Activated CD4-positive, alpha-beta T cell treated with anti-CD3 and anti-CD28 coated beads, Interleukin-2, amount 50 U/mL, for 4 hours (primary cell): ENCODE measurements around the gene RPS24.
A peak's percentile ranks its signal among the peaks of the same experiment; 100 is the strongest.
"Not testable (repeated sequence)": the region's sequence is repeated elsewhere in the genome, so short reads cannot be mapped to it uniquely, and the experiment has no call there.

Experiments used
- DNase-seq, 2 experiments: peaks; one replicate each; pipeline ENCODE4 v3.0.0-alpha.2; 2020

Gene RPS24

DNA sequence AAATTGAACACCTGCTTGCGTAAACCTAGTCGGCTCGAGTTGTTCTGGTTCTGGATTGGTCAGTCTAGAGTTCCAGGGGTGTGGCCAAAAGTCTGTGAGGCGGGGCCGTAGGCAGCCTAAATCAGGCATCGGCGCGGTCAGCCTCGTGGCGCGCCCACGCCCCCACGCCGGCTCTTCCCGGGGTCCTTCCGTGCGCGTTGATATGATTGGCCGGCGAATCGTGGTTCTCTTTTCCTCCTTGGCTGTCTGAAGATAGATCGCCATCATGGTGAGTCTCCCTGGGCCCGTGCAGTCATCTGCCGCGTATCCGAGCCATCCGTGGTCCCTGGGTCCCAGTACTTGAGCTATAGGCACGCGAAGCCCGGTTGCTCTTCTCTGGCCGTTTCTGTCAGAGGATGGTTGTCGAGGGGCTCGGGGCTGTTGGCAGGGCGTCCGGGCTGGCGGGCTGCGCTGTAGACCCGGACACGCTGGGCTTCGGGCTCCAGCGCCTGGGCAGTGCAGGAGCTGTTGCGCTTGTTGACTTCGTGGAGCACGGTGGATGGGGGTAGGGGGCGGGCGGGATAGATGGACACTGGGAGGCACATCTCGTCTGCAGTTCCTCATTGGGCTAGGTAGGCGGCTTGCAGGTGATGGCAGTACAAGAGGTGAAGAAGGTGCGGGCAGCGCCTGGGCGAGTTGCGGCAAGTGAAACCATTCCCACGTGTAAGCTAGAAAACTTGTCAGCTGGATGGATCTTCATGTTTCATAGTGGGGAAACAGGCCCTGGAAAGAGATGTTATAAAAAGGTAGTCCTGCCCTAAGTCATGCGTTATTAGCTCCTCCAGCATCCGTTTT, at the start of gene RPS24:
RPS24 (plus strand) TSS at position 227 of the 834 bp plus-strand sequence; CDS start at position 266, 39 bp downstream.
- peak; percentile 95 for DNase-seq

DNA sequence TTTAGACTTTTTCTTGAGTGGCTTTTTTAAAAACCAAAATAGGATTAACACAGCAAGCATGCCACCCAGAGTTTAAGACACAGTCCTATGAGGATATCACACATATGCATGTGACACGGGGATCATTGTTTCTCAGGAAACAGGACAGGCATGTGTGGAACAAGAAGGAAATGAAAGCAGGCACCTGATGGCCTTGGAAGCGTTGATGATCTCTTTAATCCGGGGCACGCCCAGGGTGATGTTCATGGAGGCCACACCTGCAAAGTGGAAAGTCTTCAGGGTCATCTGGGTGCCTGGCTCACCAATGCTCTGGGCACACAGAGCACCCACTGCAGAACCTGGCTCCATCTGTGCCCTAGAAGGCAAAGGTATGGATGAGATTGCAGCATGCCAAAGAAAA, 48.7 kb upstream of the RPS24 start:
- DNase-seq, result no peak

DNA sequence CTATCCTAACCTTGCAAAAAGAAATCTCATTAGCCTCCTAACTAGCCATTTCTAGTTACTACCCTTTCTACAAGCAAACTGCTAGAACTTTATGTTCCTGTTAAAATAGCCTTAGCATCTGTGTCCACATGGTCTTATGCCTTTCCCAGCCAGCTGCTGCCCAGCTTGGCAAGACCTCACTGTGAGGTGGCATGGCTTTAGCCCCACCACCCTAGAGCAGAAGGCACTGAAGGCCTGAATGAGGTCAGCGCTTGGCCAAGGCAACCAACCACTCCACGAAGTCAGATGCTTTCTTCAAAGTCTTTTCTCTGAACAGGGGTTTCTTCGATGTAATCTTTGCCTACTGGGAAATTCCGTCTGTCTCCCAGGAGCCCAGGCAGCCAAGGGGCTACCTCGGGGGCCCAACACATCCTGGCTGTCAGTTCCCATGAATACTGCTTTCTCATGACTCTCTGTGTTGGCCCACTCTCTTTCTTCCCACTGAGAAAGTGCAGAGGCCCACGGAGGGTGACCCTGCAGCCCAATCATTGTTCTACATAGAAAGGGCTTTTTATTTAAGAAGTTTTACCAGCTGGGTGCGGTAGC, 45.9 kb upstream of the RPS24 start:
- DNase-seq, result no peak

DNA sequence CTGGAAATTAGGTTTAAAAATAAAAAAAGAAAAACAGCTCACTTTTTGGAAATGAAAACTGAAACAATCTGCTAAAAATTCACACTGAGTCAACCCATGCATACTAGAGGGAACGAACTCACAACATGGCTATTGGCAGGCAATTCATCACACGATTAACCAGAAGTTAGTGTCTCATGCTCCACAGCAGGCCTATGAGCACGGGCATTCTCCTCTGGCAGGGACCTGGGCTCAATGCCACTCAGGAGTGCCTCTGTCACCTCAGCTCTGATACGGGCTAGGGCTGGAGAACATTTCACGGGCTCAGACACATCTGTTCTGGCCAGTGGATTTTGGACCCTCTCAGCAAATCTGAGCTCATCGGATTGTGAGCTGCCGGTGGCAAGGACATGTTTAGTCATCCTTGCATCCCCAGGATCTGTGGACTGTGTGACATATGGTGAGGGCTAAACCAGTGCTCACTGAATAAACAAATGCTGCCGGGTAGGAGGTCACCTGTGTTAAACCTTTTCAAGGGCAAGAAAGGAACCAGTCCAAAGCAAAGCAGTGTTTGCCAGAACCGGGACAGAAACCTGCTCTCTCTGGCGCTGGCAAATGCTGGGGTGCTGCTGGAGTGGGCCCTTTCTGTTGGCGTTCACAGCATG, 44.5 kb upstream of the RPS24 start:
- DNase-seq, result no peak

DNA sequence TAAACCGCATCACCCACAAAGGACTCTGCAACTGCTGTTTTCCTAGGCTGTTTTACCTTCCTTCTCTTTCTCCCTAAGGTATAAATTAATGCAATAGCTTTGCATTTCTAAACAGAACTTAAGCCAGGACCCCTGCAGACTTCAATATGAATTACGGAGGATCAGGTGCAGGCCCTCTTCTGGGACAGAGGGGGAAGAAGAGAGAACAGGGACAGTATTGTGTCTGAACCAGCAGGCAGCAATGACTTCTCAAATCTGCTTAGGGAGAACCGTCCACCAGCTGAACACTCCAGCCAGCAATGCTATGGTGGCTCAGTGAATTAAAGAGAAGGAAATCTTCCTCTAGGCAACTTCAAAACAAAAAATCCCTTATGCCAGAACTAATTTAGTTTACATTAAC, 40.0 kb upstream of the RPS24 start:
- no peak for DNase-seq

DNA sequence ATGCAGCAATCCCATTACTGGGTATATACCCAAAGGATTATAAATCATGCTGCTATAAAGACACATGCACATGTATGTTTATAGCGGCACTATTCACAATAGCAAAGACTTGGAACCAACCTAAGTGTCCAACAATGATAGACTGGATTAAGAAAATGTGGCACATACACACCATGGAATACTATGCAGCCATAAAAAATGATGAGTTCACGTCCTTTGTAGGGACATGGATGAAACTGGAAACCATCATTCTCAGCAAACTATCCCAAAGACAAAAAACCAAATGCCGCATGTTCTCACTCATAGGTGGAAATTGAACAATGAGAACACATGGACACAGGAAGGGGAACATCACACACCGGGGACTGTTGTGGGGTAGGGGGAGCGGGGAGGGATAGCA, 34.9 kb upstream of the RPS24 start:
- DNase-seq, result not testable (repeated sequence)

DNA sequence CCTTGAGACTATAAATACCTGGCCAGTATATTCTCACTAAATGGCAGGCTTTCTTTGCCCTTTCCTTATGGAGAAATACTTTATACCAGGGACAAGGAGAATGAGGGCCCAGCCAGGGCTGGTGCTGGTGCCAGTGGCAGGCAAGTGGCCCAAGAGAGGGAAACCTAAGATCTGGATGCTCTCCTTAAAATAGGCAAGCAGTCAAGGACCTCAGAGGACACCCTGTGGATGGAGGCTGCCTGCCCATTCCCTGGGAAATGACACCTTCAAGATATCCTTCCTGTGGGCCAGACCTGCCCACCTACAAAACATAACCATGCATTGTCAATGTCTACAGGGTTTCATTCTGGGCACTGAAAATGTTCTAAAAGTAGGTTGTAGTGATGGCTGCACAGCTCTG, 33.5 kb upstream of the RPS24 start:
- no peak for DNase-seq

DNA sequence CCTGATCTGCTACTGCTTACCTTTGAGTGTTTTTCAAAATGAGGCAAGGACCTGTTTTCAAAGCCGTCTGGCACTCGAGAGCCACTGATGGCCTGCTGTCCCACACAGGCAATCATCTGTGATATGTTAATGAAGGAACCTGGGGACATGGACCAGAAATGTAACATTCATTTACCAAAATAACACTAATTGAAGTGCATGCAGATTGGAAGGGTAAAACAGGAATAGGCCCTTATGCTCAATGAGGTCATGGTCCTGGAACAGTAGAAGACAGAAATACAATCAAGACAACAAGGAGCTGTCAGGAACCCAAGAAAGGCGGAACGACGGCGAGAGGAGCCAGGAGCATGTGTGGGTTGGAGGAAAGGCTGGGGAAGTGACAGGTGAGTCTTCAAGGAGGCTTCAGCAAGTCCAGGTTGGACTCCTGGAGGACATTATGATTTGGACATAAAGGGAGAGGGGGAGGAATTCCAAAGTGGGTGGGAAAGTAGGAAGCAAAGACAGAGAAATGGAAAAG, 32.6 kb upstream of the RPS24 start:
- no peak for DNase-seq

DNA sequence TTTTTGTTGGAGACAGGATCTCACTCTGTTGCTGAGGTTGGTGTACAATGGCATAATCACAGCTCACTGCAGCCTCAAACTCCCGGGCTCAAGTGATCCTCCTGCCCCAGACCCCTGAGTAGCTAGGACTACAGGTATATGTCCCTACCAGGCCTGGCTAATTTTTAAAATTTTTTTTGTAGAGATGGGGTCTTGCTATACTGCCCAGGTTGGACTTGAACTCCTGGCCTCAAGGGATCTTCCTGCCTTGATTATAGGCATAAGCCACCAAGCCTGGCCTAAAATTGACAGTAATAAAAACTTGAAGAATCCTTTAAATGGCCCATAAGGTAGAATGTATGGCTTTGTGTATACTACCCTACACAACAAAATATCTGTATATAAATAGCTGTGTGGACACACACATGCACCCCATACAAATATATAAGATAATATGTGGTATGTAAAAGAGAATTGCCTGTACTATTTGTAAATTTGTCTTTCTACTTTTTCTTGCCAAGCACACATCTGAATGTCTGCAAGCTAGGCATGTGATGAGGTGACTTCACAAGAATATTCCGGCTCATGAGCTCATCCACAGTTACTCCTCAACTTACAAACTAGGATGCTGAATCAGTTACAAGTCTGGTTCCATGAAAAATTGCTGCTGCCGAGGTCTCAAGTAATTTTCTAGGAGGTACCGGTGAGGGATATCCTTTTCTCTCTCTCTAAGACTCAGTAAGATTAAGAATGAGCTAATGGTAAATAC, 30.9 kb upstream of the RPS24 start:
- no peak for DNase-seq

DNA sequence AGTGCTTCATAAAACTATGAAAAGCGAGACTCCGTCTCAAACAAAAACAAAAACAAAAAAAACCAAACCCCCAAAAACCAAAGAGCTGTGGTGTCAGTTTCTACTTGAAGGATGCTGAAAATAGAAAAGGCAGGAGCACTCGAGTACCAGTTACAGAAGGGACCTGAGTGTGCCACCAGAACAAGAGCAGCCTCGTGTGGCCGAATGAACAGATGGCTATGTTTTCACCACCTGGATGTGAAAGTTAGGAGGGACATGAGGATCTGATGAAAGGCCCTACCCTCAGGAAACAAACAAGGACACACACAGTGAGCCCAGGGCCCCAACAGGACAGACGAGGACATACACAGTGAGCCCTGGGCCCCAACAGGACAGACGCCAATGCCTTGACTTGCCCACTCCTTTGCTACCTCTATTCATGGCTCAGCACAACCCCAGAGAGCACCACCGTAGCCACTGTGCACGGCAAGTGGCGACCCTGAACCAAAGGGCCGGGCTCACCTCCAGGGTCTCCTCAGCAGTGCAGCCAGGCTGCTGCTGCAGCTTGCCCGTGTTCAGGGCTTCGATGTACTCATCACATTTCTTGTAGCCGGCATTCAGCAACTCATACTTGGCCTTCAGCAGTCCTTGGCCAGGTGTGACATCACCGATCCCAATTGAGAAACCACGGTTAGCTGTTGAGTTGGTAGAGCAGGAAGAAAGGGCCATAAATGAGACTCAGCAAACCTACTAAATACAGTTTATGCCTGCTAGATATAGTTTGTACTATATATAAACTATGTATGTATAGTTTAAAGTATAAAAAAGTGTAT, 29.2 kb upstream of the RPS24 start:
- no peak for DNase-seq

DNA sequence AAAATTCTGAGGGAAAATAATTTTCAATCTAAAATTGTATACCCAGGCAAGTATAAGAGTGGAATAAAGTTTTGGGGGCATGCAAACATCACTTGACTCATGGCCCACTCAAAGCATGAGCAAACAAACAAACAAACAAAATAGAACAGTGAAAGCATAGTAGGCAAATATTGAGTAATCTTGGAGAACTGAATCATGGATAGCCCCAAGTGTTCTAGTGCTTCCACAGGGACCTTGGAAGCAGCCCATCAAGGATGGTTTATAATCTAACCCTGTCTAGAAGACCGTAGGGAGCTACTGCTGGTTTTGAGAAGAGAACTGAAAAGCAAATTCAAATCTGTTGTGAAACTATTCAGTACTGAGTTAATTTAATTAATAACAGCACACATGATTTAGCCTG, 26.5 kb upstream of the RPS24 start:
- DNase-seq, result no peak

DNA sequence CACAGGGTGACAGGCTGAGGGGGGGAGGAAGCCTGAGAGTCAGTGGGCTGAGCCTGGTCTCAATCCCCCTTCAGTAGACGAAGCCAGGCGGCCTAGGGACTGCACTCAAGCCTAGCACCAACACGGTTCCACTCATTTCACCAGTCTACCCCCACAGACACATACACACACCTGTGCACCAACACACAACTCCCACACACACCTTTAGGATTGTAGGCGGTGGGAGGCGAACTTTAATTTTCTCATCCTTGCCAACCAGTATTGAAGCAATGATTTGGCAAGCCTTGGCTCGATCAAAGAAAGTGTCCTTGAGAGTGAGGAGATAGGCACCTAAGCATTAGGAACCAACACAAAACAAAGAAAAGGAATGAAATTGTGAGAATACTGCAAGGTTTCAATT, 24.0 kb upstream of the RPS24 start:
- no peak for DNase-seq

DNA sequence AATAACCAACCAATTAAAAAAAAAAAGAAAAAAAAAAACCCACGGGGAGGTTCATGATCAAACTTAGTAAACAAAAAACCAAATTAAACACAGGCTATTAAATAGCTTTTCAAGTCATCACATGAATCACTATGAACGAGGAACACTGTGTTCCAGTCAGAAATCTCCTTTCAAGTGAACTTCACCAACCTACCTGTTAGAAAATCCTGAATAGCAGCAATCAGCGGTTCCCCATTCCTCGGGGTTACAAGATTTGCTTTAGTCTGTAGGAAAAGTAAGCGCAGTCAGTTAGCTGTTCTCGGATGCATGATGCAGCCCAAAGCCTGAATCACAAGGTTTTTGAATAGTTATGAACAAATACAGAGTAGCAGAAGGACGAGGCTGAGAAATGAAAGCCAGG, 23.4 kb upstream of the RPS24 start:
- DNase-seq, result no peak

DNA sequence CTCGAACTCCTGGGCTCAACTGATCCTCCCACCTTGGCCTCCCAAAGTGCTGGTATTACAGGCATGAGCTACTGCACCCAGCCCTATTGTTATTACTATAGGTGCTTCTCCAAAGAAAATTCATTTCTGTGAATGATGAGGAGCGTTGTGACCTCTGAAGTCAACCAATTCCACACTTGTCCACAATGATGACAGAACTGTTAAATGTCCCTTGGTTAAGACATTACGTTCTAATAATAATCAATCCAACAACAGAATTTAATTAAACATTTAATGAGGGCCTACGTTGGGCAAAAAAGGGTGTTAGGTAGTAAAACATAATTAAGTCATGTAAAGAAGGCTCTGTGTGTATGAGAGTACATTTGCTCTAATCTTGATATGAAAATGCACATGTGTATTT, 22.6 kb upstream of the RPS24 start:
- no peak for DNase-seq

DNA sequence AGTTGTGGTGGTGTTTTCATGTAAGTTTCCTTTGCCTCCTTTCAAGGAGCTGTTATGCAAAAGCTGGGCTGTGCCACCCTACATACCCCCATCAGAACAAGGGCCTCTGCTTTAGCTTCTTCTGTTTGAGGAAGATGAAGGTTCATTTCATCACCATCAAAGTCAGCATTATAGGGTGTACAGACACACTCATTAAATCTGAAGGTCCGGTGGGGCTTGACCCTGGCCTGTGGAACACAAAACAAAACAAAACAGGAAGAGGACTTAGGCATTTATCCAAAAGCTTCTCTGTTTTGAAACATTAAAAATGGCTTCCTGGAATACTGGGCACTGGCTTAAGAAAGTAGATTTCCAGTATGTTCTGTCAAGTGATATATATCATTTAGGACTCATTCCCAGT, 20.1 kb upstream of the RPS24 start:
- no peak for DNase-seq

DNA sequence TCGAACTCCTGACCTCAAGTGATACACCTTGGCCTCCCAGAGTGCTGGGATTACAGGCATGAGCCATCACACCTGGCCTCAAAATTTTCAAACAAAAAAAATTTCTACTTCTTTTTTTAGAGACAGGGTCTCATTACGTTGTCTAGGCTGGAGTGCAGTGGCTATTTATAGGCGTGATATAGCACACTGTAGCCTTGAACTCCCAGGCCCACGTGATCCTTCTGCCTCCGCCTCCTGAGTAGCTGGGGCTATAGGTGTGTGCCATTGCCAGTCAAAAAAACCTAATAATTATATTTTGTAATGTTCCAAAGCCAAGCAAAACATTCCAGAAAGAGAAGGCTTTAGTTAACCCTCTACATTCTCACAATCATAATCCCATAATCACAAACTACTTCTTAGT, 18.1 kb upstream of the RPS24 start:
- no peak for DNase-seq

DNA sequence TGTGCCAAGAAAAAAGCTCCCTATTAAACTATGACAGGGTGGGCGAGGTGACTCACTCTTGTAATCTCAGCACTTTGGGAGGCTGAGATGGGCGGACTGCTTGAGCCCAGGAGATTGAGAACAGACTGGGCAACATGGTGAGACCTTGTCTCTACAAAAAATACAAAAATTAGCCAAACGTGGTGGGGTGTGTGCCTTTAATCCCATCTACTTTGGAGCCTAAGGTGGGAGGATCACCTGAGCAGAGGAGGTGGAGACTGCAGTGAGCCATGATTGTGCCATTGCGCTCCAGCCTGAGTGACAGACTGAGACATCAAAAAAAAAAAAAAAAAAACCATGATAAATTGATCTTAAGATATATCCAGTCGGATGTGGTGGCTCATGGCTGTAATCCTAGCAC, 15.8 kb upstream of the RPS24 start:
- DNase-seq, result no peak

DNA sequence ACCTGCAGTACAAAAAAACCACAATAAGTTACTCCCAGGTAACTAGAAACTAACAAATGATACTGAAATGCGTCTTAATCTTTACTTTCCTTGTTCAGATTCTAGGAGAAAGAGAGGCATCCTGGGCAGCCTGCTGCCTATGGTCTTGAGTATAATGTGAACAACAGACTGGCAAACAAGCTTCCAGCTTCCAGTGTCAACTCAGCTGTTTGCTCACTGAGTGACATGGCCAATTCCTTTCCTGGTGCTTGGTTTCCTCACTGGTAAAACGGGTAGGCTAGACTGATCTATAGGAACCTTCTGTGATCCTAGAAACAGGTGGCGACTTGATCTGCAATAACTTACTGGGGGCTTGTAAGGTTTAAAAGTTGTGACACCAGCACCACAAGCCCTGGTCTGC, 14.4 kb upstream of the RPS24 start:
- DNase-seq, result no peak

DNA sequence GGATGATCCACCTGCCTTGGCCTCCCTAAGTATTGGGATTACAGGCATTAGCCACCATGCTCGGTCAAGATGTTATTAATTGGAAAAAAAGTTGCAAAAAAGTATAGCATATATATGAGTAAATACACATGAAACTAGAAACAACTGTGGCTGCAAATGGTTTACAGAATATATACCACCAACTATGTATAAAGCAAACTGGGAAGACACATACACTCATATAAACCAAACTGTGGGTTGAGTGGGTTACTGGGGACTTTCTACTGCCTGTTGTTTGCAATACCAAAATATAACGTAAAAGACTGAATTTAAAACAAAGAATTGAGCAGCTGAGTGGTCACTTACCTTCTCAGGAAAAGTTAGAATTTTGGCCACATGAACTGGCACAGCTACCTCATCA, 12.5 kb upstream of the RPS24 start:
- DNase-seq, result no peak

DNA sequence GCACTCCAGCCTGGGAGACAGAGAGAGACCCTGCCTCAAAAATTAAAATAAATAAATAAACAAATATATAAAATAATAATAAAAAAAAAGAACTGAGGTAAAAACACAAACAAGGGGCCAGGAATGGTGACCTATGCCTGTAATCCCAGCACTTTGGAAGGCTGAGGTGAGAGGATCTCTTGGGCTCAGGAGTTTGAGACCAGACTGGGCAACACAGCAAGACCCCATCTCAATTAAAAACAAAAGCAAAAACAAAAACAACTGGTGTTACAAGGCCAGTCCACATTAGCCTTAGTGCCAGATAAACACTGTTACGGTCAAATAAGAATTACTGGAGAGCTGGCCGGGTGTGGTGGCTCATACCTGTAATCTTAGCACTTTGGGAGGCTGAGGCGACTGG, 9.9 kb upstream of the RPS24 start:
- no peak for DNase-seq

DNA sequence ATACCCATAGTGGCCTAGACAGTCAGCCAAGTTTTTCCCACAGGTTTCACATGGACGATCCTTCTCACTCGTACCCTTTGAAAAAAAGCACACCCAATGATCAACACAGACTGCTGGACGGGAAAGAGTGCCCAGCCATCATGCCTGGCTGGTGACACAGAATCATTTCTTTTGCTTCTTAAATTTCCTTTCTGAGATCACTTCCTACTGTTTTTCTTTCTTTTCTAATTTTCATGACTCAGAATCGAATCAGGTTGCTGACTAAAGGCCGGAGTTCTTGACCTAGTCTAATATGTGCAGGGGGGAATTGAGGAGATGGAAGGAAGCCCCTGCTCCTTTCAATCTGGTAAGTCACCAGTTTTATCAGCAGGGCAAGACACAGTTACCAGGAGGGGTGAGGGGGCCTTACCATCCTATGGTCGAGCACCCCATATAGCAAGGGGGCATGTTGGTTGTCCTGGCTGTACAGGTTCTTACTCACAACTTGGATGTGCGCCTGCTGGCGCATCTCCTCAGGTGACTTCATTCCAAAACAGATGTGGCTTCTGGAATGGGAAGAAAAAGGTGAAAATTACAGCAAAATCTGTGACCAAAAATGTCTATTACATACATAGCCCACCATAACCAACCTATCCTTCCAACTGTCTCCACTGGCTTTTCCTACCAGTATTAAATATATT, 7.8 kb upstream of the RPS24 start:
- no peak for DNase-seq
